Measurements from ENCODE around the gene SPRYD7.
"Not testable (repeated sequence)": the region's sequence is repeated elsewhere in the genome, so short reads cannot be mapped to it uniquely, and the experiment has no call there.

The SPRYD7 gene

GRCh38 chr13:49936075-49936967 is at the start of gene SPRYD7:
Gene SPRYD7, minus strand, starts transcription at chr13:49936340. Its CDS starts 105 bp downstream, at chr13:49936235.
- in situ Hi-C loops (cut with MboI; ENCODE audit: low sequenced_read_pairs) = no loop called here

- in situ Hi-C loops (cut with MboI; ENCODE audit: low sequenced_read_pairs) = loop anchor here (25.0 kb wide), 2 partner anchors 827 to 927 kb away; partner anchors contain the start of gene RNASEH2B
Observed at GRCh38 chr13:49985129-49985528, 49.0 kb upstream of the SPRYD7 start.

GRCh38 chr13:49980266-49980665 is 44.1 kb upstream of the SPRYD7 start:
- in situ Hi-C loops (cut with MboI; ENCODE audit: low sequenced_read_pairs) = loop anchor here (25.0 kb wide), 2 partner anchors 832 to 932 kb away; partner anchors contain the start of gene RNASEH2B

GRCh38 chr13:49977992-49978391 is 41.9 kb upstream of the SPRYD7 start:
- in situ Hi-C loops (cut with MboI; ENCODE audit: low sequenced_read_pairs) = loop anchor here (25.0 kb wide), 2 partner anchors 834 to 934 kb away; partner anchors contain the start of gene RNASEH2B

GRCh38 chr13:49976314-49977258 is 40.4 kb upstream of the SPRYD7 start:
- in situ Hi-C loops (cut with MboI; ENCODE audit: low sequenced_read_pairs) = loop anchor here (25.0 kb wide), 2 partner anchors 836 to 936 kb away; partner anchors contain the start of gene RNASEH2B

- in situ Hi-C loops (cut with MboI; ENCODE audit: low sequenced_read_pairs) = loop anchor here (25.0 kb wide), 2 partner anchors 836 to 936 kb away; partner anchors contain the start of gene RNASEH2B
Observed at GRCh38 chr13:49975826-49976225, 39.7 kb upstream of the SPRYD7 start.

GRCh38 chr13:49972709-49973108 is 36.6 kb upstream of the SPRYD7 start:
- in situ Hi-C loops (cut with MboI; ENCODE audit: low sequenced_read_pairs) = loop anchor here (25.0 kb wide), 1 partner anchor 1090 kb away; no protein-coding TSS in a partner anchor

GRCh38 chr13:49967456-49967855 is 31.3 kb upstream of the SPRYD7 start:
- in situ Hi-C loops (cut with MboI; ENCODE audit: low sequenced_read_pairs) = loop anchor here (25.0 kb wide), 1 partner anchor 1095 kb away; no protein-coding TSS in a partner anchor

GRCh38 chr13:49958321-49958720 is 22.2 kb upstream of the SPRYD7 start:
- in situ Hi-C loops (cut with MboI; ENCODE audit: low sequenced_read_pairs) = loop anchor here (25.0 kb wide), 1 partner anchor 1104 kb away; no protein-coding TSS in a partner anchor

- in situ Hi-C loops (cut with MboI; ENCODE audit: low sequenced_read_pairs) = loop anchor here (25.0 kb wide), 1 partner anchor 1106 kb away; no protein-coding TSS in a partner anchor
Observed at GRCh38 chr13:49956131-49956530, 20.0 kb upstream of the SPRYD7 start.

- in situ Hi-C loops (cut with MboI; ENCODE audit: low sequenced_read_pairs) = loop anchor here (25.0 kb wide), 1 partner anchor 1107 kb away; no protein-coding TSS in a partner anchor
Observed at GRCh38 chr13:49954674-49955455, 18.7 kb upstream of the SPRYD7 start.

GRCh38 chr13:49953560-49953959 is 17.4 kb upstream of the SPRYD7 start:
- in situ Hi-C loops (cut with MboI; ENCODE audit: low sequenced_read_pairs) = loop anchor here (25.0 kb wide), 1 partner anchor 1109 kb away; no protein-coding TSS in a partner anchor

- in situ Hi-C loops (cut with MboI; ENCODE audit: low sequenced_read_pairs) = loop anchor here (25.0 kb wide), 1 partner anchor 1110 kb away; no protein-coding TSS in a partner anchor
Observed at GRCh38 chr13:49951754-49952535, 15.8 kb upstream of the SPRYD7 start.

GRCh38 chr13:49948777-49949270 is 12.7 kb upstream of the SPRYD7 start:
- in situ Hi-C loops (cut with MboI; ENCODE audit: low sequenced_read_pairs) = not testable (repeated sequence)

- in situ Hi-C loops (cut with MboI; ENCODE audit: low sequenced_read_pairs) = no loop called here
Observed at GRCh38 chr13:49939321-49939720, 3.2 kb upstream of the SPRYD7 start.

- in situ Hi-C loops (cut with MboI; ENCODE audit: low sequenced_read_pairs) = no loop called here
Observed at GRCh38 chr13:49938921-49939320, 2.8 kb upstream of the SPRYD7 start.

- in situ Hi-C loops (cut with MboI; ENCODE audit: low sequenced_read_pairs) = no loop called here
Observed at GRCh38 chr13:49938314-49938713, 2.2 kb upstream of the SPRYD7 start.

- in situ Hi-C loops (cut with MboI; ENCODE audit: low sequenced_read_pairs) = no loop called here
Observed at GRCh38 chr13:49936968-49937273, 781 bp upstream of the SPRYD7 start.
